Stimulated activated CD4-positive, alpha-beta T cell treated with anti-CD3 and anti-CD28 coated beads, TNF-alpha, amount 100 ng/mL, for 24 hours (primary cell): ENCODE measurements around the gene TBXA2R.
A peak's percentile ranks its signal among the peaks of the same experiment; 100 is the strongest.

Source experiments
- DNase-seq, 3 experiments: peaks; one replicate each; pipeline ENCODE4 v3.0.0-alpha.2; 2020; ENCODE audit warnings: low read depth in 3 of 3

TBXA2R gene

GRCh38 chr19:3551792-3552095, 54.9 kb downstream of the TBXA2R start:
- no peak for DNase-seq

GRCh38 chr19:3550947-3551791, 55.5 kb downstream of the TBXA2R start:
- DNase-seq, result no peak

GRCh38 chr19:3549816-3550215, 56.9 kb downstream of the TBXA2R start:
- DNase-seq, result no peak

GRCh38 chr19:3548606-3549005, 58.1 kb downstream of the TBXA2R start:
- DNase-seq, result no peak

GRCh38 chr19:3547767-3548282, 58.9 kb downstream of the TBXA2R start:
- DNase-seq, result no peak

GRCh38 chr19:3547301-3547731, 59.4 kb downstream of the TBXA2R start:
- peak in 1 of 3 experiments; percentile 29 for DNase-seq

- DNase-seq, result no peak
Measured at GRCh38 chr19:3546119-3546518, 60.6 kb downstream of the TBXA2R start.

GRCh38 chr19:3545669-3546034, 61.0 kb downstream of the TBXA2R start:
- DNase-seq, result no peak

- peak; percentile 55 to 80 (median 62) for DNase-seq
Measured at GRCh38 chr19:3544742-3545668, 61.7 kb downstream of the TBXA2R start.
